HepG2 (cell line): Measurements from ENCODE around the gene OTUB2. TPM values are rescaled to one million over a fixed set of nuclear protein-coding genes. Genes with fewer than 3 reads are reported as not detected.

Experiments
- EEA1 ChIP-seq: sonication (generic); formaldehyde crosslinking; IDR thresholded peaks from 2 replicates; pipeline ENCODE4 v1.5.1; 2020; ENCODE audit warnings: mild to moderate bottlenecking, missing genetic modification reagents, borderline replicate concordance
- HES4 ChIP-seq: sonication (generic); formaldehyde crosslinking; IDR thresholded peaks from 2 replicates; pipeline ENCODE4 v1.9.0; 2021; ENCODE audit warnings: mild to moderate bottlenecking, missing genetic modification reagents, borderline replicate concordance
- SALL1 ChIP-seq: sonication (generic); formaldehyde crosslinking; IDR thresholded peaks from 2 replicates; pipeline ENCODE4 v1.8.0; 2022; ENCODE audit warnings: mild to moderate bottlenecking, missing genetic modification reagents
- TRIM24 ChIP-seq: sonication (generic); formaldehyde crosslinking; IDR thresholded peaks from 2 replicates; pipeline ENCODE4 v1.8.0; 2022; ENCODE audit warnings: mild to moderate bottlenecking, missing genetic modification reagents
- ZMYM2 ChIP-seq: sonication (generic); formaldehyde crosslinking; IDR thresholded peaks from 2 replicates; pipeline ENCODE4 v1.8.0; 2022; ENCODE audit warnings: mild to moderate bottlenecking, missing genetic modification reagents
- ZNF547 ChIP-seq: sonication (generic); formaldehyde crosslinking; IDR thresholded peaks from 2 replicates; pipeline ENCODE4 v1.5.1; 2020; ENCODE audit warnings: mild to moderate bottlenecking, missing genetic modification reagents
- ZNF550 ChIP-seq: sonication (generic); formaldehyde crosslinking; IDR thresholded peaks from 2 replicates; pipeline ENCODE4 v1.4.0; 2020; ENCODE audit warnings: mild to moderate bottlenecking, missing genetic modification reagents, borderline replicate concordance
- ZNF883 ChIP-seq: sonication (generic); formaldehyde crosslinking; IDR thresholded peaks from 2 replicates; pipeline ENCODE4 v1.5.1; 2020; ENCODE audit warnings: mild to moderate bottlenecking, missing genetic modification reagents; ENCODE audit errors: not compliant biosample characterization
- polyA plus RNA-seq, 8 experiments: library from polyadenylated mRNA; depleted of rRNA in 3 of 8; stranded (reverse) in 7 of 8; unstranded in 1 of 8; fragments of >200 nt; fragmentation: Illumina TruSeq in 4 of 8; extraction: Trizol in 4 of 8; gene quantifications; 2 replicates each; pipeline versions ENCODE4 v1.2.1 to v1.2.3, GENCODE V29; 2011 to 2016; ENCODE audit warnings: low read depth in 4 of 8, missing spikeins in 1 of 8, mixed read lengths in 1 of 8; ENCODE audit not compliant: insufficient read depth in 1 of 8
- total RNA-seq, 5 experiments: library from RNA; depleted of rRNA; stranded (reverse); fragments of >200 nt; fragmentation: Illumina TruSeq; extraction: Trizol; gene quantifications; 2 replicates each; pipeline ENCODE4 v1.2.3, GENCODE V29; 2016; ENCODE audit warnings: low read depth in 1 of 5
- TF ChIP-seq, protein P1 (sequence below): sonication (generic); formaldehyde crosslinking; IDR thresholded peaks from 2 replicates; pipeline ENCODE4 v1.4.0; 2020; ENCODE audit warnings: mild to moderate bottlenecking, missing genetic modification reagents
- TF ChIP-seq, protein P2 (sequence below): fragments of 450-650 bp; IDR thresholded peaks from 2 replicates; pipeline ENCODE4 v1.6.1; 2016
- TF ChIP-seq, protein P3 (sequence below): sonication (generic); formaldehyde crosslinking; IDR thresholded peaks from 2 replicates; pipeline ENCODE4 v1.8.0; 2022; ENCODE audit warnings: mild to moderate bottlenecking, missing genetic modification reagents, moderate library complexity
- TF ChIP-seq, protein P4 (sequence below): sonication (generic); formaldehyde crosslinking; IDR thresholded peaks from 2 replicates; pipeline ENCODE4 v1.5.0; 2020; ENCODE audit warnings: missing genetic modification reagents
- TF ChIP-seq, protein P5 (sequence below): sonication (generic); formaldehyde crosslinking; IDR thresholded peaks from 2 replicates; pipeline ENCODE4 v1.4.0; 2020; ENCODE audit warnings: missing genetic modification reagents, borderline replicate concordance

The OTUB2 gene
- total and polyA plus RNA-seq, 2 of the 13 experiments (the other 11 are each of a cell fraction or from before 2014, with no cell fraction given): 2.2 to 2.4 TPM

DNA sequence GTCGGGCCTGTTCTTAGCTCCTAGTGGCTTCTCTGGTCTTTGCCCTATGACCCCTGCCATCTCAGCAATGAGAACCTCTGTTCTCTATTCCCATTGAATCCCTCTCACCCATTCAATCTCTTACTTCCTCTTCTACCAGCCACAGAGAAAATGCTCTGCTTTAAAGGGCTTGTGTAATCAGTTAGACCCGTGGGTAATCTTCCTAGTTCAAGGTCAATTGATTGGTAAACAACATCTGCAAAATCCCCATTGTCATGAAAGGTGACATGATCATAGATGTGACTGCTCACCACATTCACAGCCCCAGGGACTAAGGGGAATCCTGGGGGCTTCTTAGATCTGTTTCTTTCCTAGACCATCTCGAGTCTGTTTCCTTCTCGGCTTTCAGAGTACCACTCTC lies 36.2 kb upstream of the OTUB2 start (continued):
- no peak for TF ChIP-seq ZNF547
- peak; percentile 20; the same call in 1 of the 2 replicates for TF ChIP-seq SALL1 (CRISPR knock-in tag)
- no peak for TF ChIP-seq ZNF883 (CRISPR knock-in tag)
- TF ChIP-seq, protein P1, sequence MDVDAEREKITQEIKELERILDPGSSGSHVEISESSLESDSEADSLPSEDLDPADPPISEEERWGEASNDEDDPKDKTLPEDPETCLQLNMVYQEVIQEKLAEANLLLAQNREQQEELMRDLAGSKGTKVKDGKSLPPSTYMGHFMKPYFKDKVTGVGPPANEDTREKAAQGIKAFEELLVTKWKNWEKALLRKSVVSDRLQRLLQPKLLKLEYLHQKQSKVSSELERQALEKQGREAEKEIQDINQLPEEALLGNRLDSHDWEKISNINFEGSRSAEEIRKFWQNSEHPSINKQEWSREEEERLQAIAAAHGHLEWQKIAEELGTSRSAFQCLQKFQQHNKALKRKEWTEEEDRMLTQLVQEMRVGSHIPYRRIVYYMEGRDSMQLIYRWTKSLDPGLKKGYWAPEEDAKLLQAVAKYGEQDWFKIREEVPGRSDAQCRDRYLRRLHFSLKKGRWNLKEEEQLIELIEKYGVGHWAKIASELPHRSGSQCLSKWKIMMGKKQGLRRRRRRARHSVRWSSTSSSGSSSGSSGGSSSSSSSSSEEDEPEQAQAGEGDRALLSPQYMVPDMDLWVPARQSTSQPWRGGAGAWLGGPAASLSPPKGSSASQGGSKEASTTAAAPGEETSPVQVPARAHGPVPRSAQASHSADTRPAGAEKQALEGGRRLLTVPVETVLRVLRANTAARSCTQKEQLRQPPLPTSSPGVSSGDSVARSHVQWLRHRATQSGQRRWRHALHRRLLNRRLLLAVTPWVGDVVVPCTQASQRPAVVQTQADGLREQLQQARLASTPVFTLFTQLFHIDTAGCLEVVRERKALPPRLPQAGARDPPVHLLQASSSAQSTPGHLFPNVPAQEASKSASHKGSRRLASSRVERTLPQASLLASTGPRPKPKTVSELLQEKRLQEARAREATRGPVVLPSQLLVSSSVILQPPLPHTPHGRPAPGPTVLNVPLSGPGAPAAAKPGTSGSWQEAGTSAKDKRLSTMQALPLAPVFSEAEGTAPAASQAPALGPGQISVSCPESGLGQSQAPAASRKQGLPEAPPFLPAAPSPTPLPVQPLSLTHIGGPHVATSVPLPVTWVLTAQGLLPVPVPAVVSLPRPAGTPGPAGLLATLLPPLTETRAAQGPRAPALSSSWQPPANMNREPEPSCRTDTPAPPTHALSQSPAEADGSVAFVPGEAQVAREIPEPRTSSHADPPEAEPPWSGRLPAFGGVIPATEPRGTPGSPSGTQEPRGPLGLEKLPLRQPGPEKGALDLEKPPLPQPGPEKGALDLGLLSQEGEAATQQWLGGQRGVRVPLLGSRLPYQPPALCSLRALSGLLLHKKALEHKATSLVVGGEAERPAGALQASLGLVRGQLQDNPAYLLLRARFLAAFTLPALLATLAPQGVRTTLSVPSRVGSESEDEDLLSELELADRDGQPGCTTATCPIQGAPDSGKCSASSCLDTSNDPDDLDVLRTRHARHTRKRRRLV (CRISPR knock-in tag): no peak
- TF ChIP-seq HES4 (CRISPR knock-in tag): no peak
- no peak for TF ChIP-seq EEA1
- TF ChIP-seq, protein P2, sequence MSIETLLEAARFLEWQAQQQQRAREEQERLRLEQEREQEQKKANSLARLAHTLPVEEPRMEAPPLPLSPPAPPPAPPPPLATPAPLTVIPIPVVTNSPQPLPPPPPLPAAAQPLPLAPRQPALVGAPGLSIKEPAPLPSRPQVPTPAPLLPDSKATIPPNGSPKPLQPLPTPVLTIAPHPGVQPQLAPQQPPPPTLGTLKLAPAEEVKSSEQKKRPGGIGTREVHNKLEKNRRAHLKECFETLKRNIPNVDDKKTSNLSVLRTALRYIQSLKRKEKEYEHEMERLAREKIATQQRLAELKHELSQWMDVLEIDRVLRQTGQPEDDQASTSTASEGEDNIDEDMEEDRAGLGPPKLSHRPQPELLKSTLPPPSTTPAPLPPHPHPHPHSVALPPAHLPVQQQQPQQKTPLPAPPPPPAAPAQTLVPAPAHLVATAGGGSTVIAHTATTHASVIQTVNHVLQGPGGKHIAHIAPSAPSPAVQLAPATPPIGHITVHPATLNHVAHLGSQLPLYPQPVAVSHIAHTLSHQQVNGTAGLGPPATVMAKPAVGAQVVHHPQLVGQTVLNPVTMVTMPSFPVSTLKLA: no peak
- TF ChIP-seq, protein P3, sequence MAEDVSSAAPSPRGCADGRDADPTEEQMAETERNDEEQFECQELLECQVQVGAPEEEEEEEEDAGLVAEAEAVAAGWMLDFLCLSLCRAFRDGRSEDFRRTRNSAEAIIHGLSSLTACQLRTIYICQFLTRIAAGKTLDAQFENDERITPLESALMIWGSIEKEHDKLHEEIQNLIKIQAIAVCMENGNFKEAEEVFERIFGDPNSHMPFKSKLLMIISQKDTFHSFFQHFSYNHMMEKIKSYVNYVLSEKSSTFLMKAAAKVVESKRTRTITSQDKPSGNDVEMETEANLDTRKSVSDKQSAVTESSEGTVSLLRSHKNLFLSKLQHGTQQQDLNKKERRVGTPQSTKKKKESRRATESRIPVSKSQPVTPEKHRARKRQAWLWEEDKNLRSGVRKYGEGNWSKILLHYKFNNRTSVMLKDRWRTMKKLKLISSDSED (CRISPR knock-in tag): no peak
- no peak for TF ChIP-seq TRIM24
- no peak for TF ChIP-seq ZNF550 (CRISPR knock-in tag)
- no peak for TF ChIP-seq ZMYM2 (CRISPR knock-in tag)
- TF ChIP-seq, protein P4, sequence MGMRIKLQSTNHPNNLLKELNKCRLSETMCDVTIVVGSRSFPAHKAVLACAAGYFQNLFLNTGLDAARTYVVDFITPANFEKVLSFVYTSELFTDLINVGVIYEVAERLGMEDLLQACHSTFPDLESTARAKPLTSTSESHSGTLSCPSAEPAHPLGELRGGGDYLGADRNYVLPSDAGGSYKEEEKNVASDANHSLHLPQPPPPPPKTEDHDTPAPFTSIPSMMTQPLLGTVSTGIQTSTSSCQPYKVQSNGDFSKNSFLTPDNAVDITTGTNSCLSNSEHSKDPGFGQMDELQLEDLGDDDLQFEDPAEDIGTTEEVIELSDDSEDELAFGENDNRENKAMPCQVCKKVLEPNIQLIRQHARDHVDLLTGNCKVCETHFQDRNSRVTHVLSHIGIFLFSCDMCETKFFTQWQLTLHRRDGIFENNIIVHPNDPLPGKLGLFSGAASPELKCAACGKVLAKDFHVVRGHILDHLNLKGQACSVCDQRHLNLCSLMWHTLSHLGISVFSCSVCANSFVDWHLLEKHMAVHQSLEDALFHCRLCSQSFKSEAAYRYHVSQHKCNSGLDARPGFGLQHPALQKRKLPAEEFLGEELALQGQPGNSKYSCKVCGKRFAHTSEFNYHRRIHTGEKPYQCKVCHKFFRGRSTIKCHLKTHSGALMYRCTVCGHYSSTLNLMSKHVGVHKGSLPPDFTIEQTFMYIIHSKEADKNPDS (CRISPR knock-in tag): no peak
- TF ChIP-seq, protein P5, sequence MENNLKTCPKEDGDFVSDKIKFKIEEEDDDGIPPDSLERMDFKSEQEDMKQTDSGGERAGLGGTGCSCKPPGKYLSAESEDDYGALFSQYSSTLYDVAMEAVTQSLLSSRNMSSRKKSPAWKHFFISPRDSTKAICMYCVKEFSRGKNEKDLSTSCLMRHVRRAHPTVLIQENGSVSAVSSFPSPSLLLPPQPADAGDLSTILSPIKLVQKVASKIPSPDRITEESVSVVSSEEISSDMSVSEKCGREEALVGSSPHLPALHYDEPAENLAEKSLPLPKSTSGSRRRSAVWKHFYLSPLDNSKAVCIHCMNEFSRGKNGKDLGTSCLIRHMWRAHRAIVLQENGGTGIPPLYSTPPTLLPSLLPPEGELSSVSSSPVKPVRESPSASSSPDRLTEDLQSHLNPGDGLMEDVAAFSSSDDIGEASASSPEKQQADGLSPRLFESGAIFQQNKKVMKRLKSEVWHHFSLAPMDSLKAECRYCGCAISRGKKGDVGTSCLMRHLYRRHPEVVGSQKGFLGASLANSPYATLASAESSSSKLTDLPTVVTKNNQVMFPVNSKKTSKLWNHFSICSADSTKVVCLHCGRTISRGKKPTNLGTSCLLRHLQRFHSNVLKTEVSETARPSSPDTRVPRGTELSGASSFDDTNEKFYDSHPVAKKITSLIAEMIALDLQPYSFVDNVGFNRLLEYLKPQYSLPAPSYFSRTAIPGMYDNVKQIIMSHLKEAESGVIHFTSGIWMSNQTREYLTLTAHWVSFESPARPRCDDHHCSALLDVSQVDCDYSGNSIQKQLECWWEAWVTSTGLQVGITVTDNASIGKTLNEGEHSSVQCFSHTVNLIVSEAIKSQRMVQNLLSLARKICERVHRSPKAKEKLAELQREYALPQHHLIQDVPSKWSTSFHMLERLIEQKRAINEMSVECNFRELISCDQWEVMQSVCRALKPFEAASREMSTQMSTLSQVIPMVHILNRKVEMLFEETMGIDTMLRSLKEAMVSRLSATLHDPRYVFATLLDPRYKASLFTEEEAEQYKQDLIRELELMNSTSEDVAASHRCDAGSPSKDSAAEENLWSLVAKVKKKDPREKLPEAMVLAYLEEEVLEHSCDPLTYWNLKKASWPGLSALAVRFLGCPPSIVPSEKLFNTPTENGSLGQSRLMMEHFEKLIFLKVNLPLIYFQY (CRISPR knock-in tag): no peak
